GM18861 (cell line): ENCODE results near the gene IGHMBP2.

Source experiments
- ATAC-seq: cut with Tn5 transposase; IDR thresholded peaks from one replicate; pipeline ENCODE4 v1.9.1; 2021; ENCODE audit not compliant: unreplicated experiment

The IGHMBP2 gene

DNA sequence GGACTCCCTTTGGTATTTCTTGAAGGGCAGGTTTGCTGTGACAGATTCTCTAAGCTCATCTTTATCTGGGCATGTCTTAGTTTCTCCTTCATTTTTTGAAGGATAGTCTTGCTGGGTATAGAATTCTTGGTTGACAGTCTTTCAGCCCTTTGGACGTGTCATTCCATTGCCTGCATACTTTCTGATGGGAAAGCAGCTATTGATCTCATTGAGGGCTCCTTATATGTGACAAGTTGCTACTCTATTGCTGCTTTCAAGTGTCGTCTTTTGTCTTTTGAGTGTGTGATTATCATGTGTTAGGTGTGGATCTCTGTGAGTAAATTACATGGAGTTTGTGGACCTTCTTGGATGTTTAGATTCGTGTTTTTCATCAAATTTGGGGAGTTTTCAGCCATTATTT lies 21.9 kb downstream of the IGHMBP2 start:
- no peak for ATAC-seq

DNA sequence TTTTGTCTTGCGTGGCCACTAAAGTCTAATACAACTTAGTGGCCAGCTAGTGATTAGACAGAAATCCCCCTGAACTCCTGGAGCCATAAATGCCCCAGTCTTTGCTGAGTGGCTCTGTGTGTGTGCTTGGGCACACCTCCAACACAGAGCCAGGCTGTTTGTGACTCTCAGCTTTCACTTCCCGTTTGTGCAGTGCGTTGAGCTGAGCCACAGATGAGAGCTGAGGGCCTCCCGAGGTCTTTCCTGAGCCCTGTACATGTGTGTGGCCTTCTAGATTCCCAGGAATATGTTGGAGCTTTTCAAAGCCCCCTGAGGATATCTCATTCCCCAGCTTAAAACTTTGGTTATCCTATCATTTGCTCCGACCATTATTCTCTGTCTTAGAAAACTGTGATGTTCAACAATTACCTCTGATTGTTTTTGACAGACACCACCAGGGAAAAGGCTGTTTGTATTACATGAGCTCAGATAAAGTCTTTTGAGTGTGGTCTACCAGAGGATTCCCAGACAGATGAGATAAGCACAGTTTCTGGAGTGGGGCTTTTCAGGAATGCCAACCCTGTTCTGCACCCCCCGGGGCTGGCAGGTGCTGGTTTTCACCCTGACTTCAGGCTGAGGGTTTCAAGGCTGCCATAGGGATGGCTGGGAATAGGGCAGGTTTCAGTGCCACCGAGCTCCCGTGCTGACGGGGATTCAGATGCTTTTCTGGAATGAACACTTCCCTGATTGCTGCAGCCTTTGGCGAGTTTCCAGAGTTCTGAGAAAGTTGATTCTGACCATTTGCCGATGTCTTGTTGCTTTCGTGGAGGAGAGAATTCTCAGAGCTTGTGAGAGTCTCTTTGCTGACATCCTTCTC lies 23.8 kb downstream of the IGHMBP2 start:
- ATAC-seq, result no peak

- ATAC-seq, result no peak
These were observed 24.6 kb downstream of the IGHMBP2 start for GRCh38 chr11:68928136-68928880.

- ATAC-seq, result no peak
These were observed 25.4 kb downstream of the IGHMBP2 start for GRCh38 chr11:68929135-68929534.

- ATAC-seq, result no peak
These were observed 26.2 kb downstream of the IGHMBP2 start for GRCh38 chr11:68929706-68930570.

DNA sequence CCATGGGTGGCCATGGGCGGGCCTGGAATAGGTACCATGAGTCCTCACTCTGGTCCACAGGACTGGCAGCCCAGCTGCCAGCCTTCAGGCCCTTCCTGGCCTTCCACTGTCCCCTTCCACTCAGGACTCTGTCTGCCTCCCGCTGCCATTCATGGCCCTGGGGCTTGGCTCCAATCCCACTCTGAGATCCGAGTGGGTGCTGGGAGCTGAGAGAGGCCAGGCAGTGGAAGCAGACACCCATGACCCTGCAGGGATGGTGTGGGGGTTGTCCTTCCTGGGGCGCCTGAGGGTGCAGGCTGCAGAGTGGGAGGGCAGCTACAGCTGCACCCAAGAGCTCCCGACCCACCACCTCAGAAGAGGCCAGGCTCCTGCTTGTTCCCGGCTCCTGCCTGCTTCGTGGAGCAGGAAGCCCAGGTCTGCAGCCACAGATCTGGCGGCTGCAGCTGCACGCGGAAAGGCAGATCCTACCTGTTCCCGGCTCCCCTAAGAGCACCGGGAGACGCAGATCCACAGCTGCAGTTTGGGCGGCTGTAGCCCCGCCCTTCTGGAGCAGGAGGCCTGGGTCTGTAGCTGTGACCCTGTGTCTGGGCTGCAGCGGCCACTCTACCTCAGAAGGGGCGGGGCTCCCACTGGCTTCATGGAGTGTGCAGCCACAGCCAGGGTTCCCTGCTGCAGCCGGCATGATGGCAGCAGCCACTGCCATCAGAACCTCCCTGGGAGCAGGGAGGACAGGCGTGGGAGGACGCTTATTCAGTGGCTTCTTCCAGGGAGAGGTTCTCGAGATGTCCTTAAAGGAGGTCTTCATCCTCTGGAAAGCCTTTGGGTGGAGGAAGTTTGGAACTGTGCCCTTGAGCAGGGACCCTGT lies 27.5 kb downstream of the IGHMBP2 start:
- ATAC-seq, result no peak

- ATAC-seq, result no peak
These were observed 28.2 kb downstream of the IGHMBP2 start for GRCh38 chr11:68931911-68932310.

- ATAC-seq, result no peak
These were observed 28.7 kb downstream of the IGHMBP2 start for GRCh38 chr11:68932358-68932757.

GRCh38 chr11:68932933-68933577 lies 29.4 kb downstream of the IGHMBP2 start:
- ATAC-seq, result no peak

GRCh38 chr11:68933605-68934320 lies 30.1 kb downstream of the IGHMBP2 start:
- no peak for ATAC-seq

GRCh38 chr11:68934321-68934645 lies 30.6 kb downstream of the IGHMBP2 start:
- no peak for ATAC-seq

DNA sequence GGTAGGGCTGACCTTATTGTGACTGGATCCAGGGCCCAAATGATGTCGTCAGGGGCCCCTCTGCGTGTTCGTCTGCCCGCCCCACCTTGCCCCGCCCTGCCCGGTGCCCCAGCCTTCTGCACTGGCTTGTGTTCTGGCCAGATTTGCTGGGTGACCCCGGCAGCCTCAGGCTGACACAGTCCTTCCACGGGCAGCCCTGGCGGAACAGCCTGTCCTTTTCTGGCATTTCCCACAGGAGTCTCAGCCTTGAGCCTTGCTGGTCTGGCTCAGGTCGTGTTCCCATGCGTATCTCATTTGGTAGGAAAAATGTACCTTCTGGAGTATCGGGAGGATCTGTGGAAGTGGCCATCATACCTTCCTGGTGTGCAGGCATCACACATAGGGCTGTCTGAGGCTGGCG lies 31.0 kb downstream of the IGHMBP2 start:
- no peak for ATAC-seq

GRCh38 chr11:68935066-68935465 lies 31.4 kb downstream of the IGHMBP2 start:
- ATAC-seq, result no peak

- no peak for ATAC-seq
These were observed 32.0 kb downstream of the IGHMBP2 start for GRCh38 chr11:68935516-68936357.

DNA sequence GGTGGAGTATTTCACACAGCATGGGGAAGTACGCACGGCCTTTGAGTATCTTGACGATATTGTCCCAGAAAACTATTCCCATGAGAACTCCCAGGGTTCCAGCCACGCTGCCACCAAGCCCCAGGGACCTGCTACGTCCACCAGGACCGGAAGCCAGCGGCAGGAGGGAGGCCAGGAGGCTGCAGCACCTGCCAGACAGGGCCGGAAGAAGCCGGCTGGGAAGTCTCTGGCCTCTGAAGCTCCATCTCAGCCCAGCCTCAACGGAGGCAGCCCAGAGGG lies 32.6 kb downstream of the IGHMBP2 start:
- no peak for ATAC-seq

GRCh38 chr11:68936676-68937620 lies 33.3 kb downstream of the IGHMBP2 start:
- no peak for ATAC-seq

GRCh38 chr11:68938088-68938487 lies 34.4 kb downstream of the IGHMBP2 start:
- ATAC-seq, result no peak
